IPS-15b (cell line): Measurements from ENCODE around the gene SPATA19.

Experiments
- H3K27me3 ChIP-seq: one replicate; pipeline ENCODE4 v1.6.1; 2013; ENCODE audit warnings: low read length; ENCODE audit not compliant: control insufficient read depth, insufficient read depth
- H3K36me3 ChIP-seq: one replicate; pipeline ENCODE4 v1.6.1; 2013; ENCODE audit warnings: low read length; ENCODE audit not compliant: control insufficient read depth, insufficient read depth
- H3K4me1 ChIP-seq: one replicate; pipeline ENCODE4 v1.6.1; 2013; ENCODE audit warnings: mild to moderate bottlenecking, low read length; ENCODE audit not compliant: control insufficient read depth, insufficient read depth
- H3K4me3 ChIP-seq: one replicate; pipeline ENCODE4 v1.5.1; 2013; ENCODE audit warnings: low read depth, low read length
- H3K9ac ChIP-seq: one replicate; pipeline ENCODE4 v1.6.1; 2013; ENCODE audit warnings: low read depth, mild to moderate bottlenecking, low read length
- H3K9me3 ChIP-seq: one replicate; pipeline ENCODE4 v1.6.1; 2013; ENCODE audit warnings: mild to moderate bottlenecking, low read length; ENCODE audit not compliant: control insufficient read depth, insufficient read depth

SPATA19 gene

GRCh38 chr11:133825156-133825555 is 20.2 kb downstream of the SPATA19 start:
- no peaks in the 10 kb centered on the region for H3K36me3 ChIP-seq
- H3K9ac ChIP-seq: no peak overlapping the region
- H3K4me3 ChIP-seq: no peak overlapping the region
- no peaks in the 10 kb centered on the region for H3K9me3 ChIP-seq
- H3K4me1 ChIP-seq: no peaks in the 10 kb centered on the region
- no peaks in the 10 kb centered on the region for H3K27me3 ChIP-seq

DNA sequence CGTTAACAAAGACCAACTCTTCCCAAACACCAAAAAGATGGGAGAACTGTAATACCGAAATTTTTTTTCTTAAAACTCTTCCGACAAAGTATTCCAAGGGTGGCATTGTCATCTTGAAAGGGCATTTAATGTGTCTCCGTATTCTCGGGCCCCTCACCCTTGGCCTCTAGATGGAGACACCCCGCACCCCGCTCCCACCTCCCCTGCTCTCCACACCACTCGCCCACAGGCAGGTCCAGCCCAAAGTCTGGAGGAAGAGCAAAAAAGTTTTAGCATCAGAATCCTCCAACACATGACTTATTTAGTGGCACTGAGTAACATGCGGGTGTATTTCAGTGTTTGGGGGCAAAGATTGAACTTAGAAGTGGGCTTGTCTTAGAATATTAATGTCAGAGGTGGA is 20.7 kb downstream of the SPATA19 start:
- H3K9ac ChIP-seq: no peak overlapping the region
- H3K4me3 ChIP-seq: no peak overlapping the region
- no peaks in the 10 kb centered on the region for H3K27me3 ChIP-seq
- no peaks in the 10 kb centered on the region for H3K4me1 ChIP-seq
- H3K9me3 ChIP-seq: no peaks in the 10 kb centered on the region
- H3K36me3 ChIP-seq: no peaks in the 10 kb centered on the region

DNA sequence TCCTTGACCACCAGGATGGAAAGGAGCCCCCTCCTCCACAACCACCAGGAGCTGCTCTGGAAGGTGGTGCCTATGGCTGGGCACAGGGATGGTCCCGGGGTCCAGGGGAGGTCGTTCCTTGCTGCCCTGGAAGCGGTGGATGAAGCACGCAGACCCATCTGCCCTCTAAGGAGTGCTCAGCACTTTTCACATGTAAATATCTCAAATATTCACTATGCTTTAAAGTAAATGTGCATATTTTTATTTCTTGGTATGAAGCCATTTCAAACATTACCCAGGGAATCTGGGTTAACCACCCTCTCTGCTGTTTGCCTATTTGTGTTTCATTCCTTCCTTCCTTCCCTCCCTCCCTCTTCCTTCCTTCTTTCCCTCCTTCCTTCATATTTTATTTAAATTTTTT is 21.7 kb downstream of the SPATA19 start:
- Histone ChIP-seq H3K4me3 (no peak overlapping the region), H3K27me3 (no peaks in the 10 kb centered on the region), H3K9ac (no peak overlapping the region), H3K36me3 (no peaks in the 10 kb centered on the region), H3K4me1 (no peaks in the 10 kb centered on the region), H3K9me3 (no peaks in the 10 kb centered on the region)

DNA sequence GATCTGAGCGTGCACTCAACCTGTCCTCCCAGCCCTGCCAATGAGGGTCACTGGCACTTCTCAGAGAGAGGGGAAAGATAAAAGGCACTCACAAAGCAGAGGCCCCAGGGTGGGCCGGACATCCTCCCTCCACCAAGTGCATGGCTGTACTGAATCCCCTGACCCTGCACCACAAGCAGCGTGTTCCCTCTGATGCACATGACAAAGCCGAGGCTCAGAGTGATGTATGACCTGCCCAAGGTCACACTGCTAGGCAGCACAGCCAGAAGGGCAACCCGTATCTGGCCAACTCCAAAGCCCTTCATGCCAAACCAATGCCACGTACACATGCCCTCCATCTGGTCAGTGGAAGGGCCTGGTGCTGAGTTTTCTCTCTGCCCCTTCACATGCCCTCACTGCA is 22.1 kb downstream of the SPATA19 start:
- Histone ChIP-seq H3K4me3 (no peak overlapping the region), H3K36me3 (no peaks in the 10 kb centered on the region), H3K27me3 (no peaks in the 10 kb centered on the region), H3K9me3 (no peaks in the 10 kb centered on the region), H3K4me1 (no peaks in the 10 kb centered on the region), H3K9ac (no peak overlapping the region)

- Histone ChIP-seq H3K4me1 (no peaks in the 10 kb centered on the region), H3K9ac (no peak overlapping the region), H3K9me3 (no peaks in the 10 kb centered on the region), H3K36me3 (no peaks in the 10 kb centered on the region), H3K27me3 (no peaks in the 10 kb centered on the region), H3K4me3 (no peak overlapping the region)
Measured at GRCh38 chr11:133821776-133822175, 23.5 kb downstream of the SPATA19 start.

DNA sequence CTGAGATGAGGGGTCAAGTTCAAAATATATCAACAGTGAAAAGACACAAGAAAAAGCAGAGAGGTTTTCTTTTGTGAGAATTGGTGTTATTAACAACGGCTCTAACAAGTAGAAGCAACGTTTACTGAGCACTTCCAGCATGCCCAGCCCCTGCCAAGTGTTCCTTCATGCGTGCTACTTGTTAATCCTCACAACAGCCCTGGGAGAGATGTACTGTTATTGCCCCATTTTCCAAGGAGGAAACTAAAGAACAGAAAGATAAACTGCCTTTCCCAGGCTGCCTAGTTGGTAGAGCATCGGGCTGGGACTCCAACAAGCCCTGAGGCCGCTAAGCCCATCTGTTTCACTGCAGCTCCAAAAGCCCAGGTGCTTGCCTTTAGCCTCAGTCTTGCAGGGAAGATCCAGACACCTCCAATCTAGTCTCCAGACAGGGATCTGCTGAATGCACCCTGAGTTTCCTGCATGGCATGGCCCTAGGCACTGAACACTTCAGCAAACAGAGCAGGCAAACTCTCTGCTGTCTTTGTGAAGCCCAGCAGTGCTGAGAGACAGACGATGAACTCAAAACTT is 25.5 kb downstream of the SPATA19 start:
- H3K36me3 ChIP-seq: no peaks in the 10 kb centered on the region
- no peak overlapping the region for H3K4me3 ChIP-seq
- H3K4me1 ChIP-seq: no peaks in the 10 kb centered on the region
- no peaks in the 10 kb centered on the region for H3K9me3 ChIP-seq
- no peaks in the 10 kb centered on the region for H3K27me3 ChIP-seq
- H3K9ac ChIP-seq: no peak overlapping the region

DNA sequence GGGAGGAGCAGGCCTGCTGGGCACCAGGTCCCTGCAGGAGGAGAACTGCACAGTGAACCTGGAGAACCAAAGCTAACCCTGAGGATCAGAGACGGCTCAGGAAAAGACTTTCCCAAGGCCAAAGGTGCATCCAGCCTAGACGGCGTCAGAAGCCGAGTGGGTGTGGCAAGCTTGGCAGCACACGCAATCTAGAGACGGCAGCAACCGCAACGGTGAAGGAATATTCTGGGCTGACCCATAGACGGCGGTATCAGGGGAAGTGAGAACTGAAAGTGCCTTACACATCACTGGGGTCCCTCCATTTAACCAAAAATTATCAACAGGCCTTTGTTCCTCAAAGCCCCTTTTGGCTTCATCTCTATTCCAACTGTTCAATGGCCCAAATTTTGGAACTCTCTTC is 26.2 kb downstream of the SPATA19 start:
- Histone ChIP-seq H3K36me3 (no peaks in the 10 kb centered on the region), H3K9me3 (no peaks in the 10 kb centered on the region), H3K9ac (no peak overlapping the region), H3K27me3 (no peaks in the 10 kb centered on the region), H3K4me3 (no peak overlapping the region), H3K4me1 (no peaks in the 10 kb centered on the region)

GRCh38 chr11:133818302-133818701 is 27.0 kb downstream of the SPATA19 start:
- Histone ChIP-seq H3K4me1 (no peaks in the 10 kb centered on the region), H3K9ac (no peak overlapping the region), H3K4me3 (no peak overlapping the region), H3K9me3 (no peaks in the 10 kb centered on the region), H3K27me3 (no peaks in the 10 kb centered on the region), H3K36me3 (no peaks in the 10 kb centered on the region)

GRCh38 chr11:133817449-133817848 is 27.9 kb downstream of the SPATA19 start:
- no peaks in the 10 kb centered on the region for H3K27me3 ChIP-seq
- no peaks in the 10 kb centered on the region for H3K9me3 ChIP-seq
- no peak overlapping the region for H3K9ac ChIP-seq
- H3K4me3 ChIP-seq: no peak overlapping the region
- H3K36me3 ChIP-seq: no peaks in the 10 kb centered on the region
- no peaks in the 10 kb centered on the region for H3K4me1 ChIP-seq

GRCh38 chr11:133816146-133816870 is 29.0 kb downstream of the SPATA19 start:
- H3K4me1 ChIP-seq: peaks cover 3% of the 10 kb centered on the region
- H3K4me3 ChIP-seq: no peak overlapping the region
- no peak overlapping the region for H3K9ac ChIP-seq
- no peaks in the 10 kb centered on the region for H3K9me3 ChIP-seq
- H3K36me3 ChIP-seq: no peaks in the 10 kb centered on the region
- no peaks in the 10 kb centered on the region for H3K27me3 ChIP-seq

GRCh38 chr11:133815636-133816035 is 29.7 kb downstream of the SPATA19 start:
- H3K9me3 ChIP-seq: no peaks in the 10 kb centered on the region
- H3K27me3 ChIP-seq: peaks cover 3% of the 10 kb centered on the region
- H3K36me3 ChIP-seq: no peaks in the 10 kb centered on the region
- no peak overlapping the region for H3K9ac ChIP-seq
- H3K4me1 ChIP-seq: peaks cover 9% of the 10 kb centered on the region
- H3K4me3 ChIP-seq: no peak overlapping the region

- Histone ChIP-seq H3K36me3 (no peaks in the 10 kb centered on the region), H3K27me3 (peaks cover 8% of the 10 kb centered on the region), H3K9ac (no peak overlapping the region), H3K4me3 (no peak overlapping the region), H3K9me3 (no peaks in the 10 kb centered on the region), H3K4me1 (peaks cover 13% of the 10 kb centered on the region)
Measured at GRCh38 chr11:133814588-133815100, 30.7 kb downstream of the SPATA19 start.
